ENCODE data around the gene RAB9A.
"Not testable (repeated sequence)": the region's sequence is repeated elsewhere in the genome, so short reads cannot be mapped to it uniquely, and the experiment has no call there.

The RAB9A gene

DNA sequence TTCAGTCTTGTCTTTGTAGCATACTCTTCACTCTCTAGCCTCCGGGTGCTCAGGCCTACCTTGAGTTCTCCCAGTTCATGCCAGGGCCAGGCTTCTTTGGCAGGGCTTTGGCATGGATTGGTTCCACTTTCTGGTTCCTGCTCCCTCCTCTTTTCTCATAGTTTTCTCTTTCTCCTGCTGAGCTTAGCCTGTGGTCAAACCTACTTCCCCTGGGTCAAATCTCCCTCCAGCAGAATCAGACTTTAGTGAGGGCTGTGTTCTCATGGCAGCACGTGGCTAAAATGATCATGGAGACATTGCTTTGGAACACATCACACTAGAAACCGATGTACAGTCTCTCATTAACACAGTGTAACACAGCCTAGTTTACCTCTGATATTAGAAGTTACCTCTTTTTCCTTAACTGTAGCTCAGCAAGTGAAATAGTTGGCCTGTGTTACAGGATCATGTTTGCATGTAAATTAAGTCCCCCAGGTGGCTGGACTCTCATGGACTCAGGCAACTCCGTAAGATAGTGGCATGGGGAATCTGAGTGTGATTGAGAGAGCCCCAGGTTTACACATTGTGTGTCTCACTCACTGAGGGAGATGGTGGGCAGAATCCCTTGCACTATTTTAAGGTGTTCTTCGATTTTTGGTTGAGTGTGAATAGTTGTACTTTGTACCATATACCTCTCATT is 13.3 kb downstream of the RAB9A start:
- no peak for DNase-seq (ENCODE audit: low spot score)

- DNase-seq (ENCODE audit: low spot score) = no peak
Observed at GRCh38 chrX:13703135-13703534, 14.2 kb downstream of the RAB9A start.

- DNase-seq (ENCODE audit: low spot score) = no peak
Observed at GRCh38 chrX:13703589-13703988, 14.7 kb downstream of the RAB9A start.

- DNase-seq (ENCODE audit: low spot score) = no peak
Observed at GRCh38 chrX:13711141-13711540, 22.2 kb downstream of the RAB9A start.

DNA sequence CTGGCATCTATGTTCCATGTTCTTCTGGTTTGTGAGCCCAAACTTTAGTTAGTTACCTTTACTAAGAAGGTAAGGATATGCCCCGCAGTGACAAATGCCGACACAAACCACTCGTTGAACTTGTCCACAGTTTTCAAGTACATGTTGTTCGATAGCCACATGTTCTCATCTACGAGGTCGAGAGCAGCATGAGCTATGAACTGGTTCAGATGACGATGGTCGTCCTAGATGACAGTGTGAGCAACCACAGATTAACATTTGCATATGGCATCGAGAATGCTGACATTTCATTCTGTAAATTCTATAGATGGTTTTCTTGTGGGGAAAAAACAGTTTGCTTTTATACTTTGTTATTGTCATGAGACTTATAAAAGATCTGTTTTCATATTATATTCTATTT is 27.5 kb downstream of the RAB9A start:
- DNase-seq (ENCODE audit: low spot score) = no peak

- DNase-seq (ENCODE audit: low spot score) = no peak
Observed at GRCh38 chrX:13716905-13717304, 28.0 kb downstream of the RAB9A start.

- DNase-seq (ENCODE audit: low spot score) = no peak
Observed at GRCh38 chrX:13717700-13718472, 29.0 kb downstream of the RAB9A start.

DNA sequence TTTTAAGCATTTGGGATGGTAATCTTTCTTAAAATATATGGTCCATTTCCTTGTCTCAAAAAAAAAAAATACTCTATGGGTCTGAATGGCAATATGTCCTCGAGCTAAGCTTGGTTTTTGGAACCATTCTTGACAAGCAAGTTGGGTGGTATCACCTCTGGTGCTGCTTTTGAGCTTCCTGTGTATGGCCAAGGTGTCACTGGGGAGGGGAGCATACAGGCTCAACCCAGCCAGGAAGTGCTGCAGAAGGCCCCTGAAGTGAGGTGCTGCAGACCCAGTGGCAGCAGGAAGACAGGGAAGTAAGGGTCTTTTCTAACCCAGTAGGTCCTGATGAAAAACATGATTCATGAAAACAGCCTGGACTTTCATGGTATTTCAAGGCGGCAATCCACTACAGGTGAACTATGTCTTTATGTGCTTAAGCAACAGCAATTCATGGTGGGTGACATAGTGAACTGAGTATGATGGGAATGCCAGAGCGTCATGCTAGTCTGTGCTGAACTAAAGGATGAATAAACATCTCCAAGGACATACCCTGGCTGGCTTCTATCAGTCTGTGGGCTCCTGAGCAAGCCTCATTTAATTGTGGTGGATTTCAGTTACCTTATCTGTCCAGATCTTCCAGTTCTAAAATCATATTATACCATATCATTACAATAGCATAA is 30.4 kb downstream of the RAB9A start:
- DNase-seq (ENCODE audit: low spot score) = peak; percentile 38

GRCh38 chrX:13721371-13721770 is 32.4 kb downstream of the RAB9A start:
- no peak for DNase-seq (ENCODE audit: low spot score)

- no peak for DNase-seq (ENCODE audit: low spot score)
Observed at GRCh38 chrX:13721819-13722519, 33.0 kb downstream of the RAB9A start.

DNA sequence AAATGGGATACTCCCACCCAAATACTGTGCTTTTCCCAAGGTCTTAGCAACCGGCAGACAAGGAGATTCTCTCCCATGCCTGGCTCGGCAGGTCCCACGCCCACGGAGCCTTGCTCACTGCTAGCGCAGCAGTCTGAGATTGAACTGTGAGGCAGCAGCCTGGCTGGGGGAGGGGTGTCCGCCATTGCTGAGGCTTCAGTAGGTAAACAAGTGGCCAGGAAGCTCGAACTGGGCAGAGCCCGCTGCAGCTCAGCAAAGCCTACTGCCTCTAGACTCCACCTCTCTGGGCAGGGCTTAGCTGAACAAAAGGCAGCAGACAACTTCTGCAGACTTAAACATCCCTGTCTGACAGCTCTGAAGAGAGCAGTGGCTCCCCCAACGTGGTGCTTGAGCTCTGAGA is 36.0 kb downstream of the RAB9A start:
- not testable (repeated sequence) for DNase-seq (ENCODE audit: low spot score)

DNA sequence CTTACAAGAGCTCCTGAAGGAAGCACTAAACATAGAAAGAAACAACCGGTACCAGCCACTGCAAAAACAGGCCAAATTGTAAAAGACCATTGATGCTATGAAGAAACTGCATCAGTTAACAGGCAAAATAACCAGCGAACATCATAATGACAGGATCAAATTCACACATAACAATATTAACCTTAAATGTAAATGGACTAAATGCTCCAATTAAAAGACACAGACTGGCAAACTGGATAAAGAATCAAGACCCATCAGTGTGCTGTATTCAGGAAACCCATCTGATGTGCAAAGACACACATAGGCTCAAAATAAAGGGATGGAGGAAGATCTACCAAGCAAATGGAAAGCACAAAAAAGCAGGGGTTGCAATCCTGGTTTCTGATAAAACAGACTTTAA is 37.7 kb downstream of the RAB9A start:
- not testable (repeated sequence) for DNase-seq (ENCODE audit: low spot score)

DNA sequence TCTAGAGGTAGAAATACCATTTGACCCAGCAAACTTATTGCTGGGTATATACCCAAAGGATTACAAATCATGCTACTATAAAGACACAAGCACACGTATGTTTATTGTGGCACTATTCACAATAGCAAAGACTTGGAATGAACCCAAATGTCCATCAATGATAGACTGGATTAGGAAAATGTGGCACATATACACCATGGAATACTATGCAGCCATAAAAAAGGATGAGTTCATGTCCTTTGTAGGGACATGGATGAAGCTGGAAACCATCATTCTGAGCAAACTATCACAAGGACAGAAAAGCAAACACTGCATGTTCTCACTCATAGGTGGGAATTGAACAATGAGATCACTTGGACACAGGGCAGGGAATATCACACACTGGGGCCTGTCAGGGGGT is 41.6 kb downstream of the RAB9A start:
- not testable (repeated sequence) for DNase-seq (ENCODE audit: low spot score)

DNA sequence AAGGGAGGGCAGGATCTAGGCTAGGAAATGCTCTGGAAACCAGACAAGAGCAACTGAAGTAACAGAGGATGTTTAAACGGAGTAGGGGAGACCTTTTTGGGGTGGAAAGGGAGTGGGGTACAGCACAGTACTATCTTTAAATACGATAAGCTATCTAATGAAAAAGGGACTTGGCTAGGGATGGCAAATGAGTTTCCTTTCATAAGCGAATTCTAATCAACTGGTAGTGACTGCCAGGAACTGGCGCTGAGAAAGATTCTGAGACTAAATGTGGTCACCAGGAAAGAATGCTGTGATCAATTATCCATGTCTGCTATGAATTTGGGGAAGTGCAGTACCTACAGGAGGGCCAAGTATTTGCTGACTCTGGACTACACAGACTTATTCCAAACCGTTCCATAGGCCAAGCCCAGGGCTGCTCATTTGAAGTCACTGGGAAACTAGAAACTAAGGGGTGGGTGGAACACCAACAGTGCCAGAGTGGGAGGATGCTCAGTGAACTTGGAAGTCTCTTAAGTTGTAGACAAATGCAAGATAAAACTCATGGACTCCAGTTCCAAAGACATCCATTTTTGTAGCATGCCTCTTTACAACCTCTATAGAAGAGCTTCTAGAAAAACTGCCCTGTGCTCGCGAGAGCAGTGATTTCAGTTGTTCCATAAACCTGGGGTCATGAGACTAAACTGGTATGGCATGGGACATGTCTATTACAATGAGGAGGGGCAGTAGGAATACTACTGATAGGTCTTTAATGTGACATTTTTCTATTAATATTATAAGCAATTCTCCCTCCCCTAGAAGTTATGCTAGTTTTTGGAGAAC is 43.5 kb downstream of the RAB9A start:
- DNase-seq (ENCODE audit: low spot score) = peak; percentile 52

DNA sequence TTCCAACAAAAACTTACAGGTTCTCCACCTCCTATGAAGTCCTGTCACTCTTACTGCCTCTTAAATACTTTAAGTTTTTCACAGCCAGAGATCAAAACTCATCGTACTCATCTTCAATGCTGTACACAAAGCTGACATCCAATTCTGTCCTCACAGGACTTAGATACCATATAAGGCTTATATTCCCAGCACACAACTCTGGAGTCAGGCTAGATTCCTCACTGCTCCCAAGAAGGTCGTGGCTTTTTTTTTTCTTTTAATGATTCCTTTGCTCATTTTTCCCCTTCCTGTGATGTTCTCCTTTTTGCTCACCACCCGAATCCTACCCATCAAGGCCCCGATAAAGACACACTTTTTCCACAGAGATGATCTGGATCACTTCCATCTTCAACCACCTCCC is 44.6 kb downstream of the RAB9A start:
- DNase-seq (ENCODE audit: low spot score) = no peak

- peak; percentile 98 for DNase-seq (ENCODE audit: low spot score)
Observed at GRCh38 chrX:13734278-13735172, 45.6 kb downstream of the RAB9A start, which contains the start of the genes OFD1 and TRAPPC2. Gene OFD1, plus strand, starts transcription at chrX:13734748. Its CDS starts 324 bp downstream, at chrX:13735072. Gene TRAPPC2, minus strand, starts transcription at chrX:13734620. Its CDS starts 14,657 bp downstream, at chrX:13719963.

DNA sequence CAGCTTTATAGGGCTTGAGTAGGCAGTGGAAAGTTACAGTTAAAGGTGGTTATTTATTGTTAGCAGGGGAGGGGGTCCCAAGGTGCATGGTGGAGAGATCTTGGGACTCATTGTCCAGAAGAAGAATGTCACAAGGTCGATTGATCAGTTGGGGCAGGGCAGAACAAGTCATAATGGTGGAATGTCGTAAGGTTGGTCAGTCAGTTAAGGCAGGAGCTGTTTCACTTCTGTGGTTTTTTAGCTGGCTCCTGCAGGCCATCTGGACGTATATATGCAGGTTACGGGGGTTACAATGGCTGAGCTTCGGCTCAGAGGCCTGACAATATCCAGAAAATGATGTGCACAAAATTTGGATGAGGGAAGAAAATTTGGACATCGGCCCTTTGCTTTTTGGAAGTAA is 52.8 kb downstream of the RAB9A start:
- DNase-seq (ENCODE audit: low spot score) = no peak

GRCh38 chrX:13742397-13743176 is 53.7 kb downstream of the RAB9A start:
- peak; percentile 39 for DNase-seq (ENCODE audit: low spot score)

DNA sequence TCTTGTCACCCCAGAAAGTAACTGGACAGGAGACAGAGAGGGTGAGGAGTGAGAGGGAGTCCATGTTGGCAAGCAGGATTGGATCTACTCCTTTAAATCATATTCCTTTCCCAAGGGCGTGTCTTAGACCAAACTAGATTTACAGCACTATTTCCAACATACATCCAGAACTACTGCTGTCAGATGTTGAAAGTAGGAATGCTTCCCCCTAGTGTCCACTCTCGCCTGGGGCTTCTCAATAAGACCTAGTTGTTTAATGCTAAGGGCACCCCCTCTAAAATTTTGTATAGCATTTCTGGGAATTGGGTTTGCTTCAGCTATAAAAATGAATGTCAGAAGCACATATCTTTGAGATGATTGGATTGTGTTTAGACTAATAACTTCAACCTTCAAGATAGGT is 58.9 kb downstream of the RAB9A start:
- peak; percentile 51 for DNase-seq (ENCODE audit: low spot score)

All from kidney tubule cell (primary cell).